HG03175 (cell line): ENCODE results near the gene DAPP1.

ENCODE experiments used
- ATAC-seq: cut with Tn5 transposase; IDR thresholded peaks from one replicate; pipeline ENCODE4 v1.9.1; 2021; ENCODE audit warnings: mild to moderate bottlenecking, moderate library complexity; ENCODE audit not compliant: unreplicated experiment

The DAPP1 gene

GRCh38 chr4:99893839-99894160, 77.2 kb downstream of the DAPP1 start:
- no peak for ATAC-seq

GRCh38 chr4:99894161-99894997, 77.8 kb downstream of the DAPP1 start, which contains the start of gene LAMTOR3:
Gene LAMTOR3 (minus strand): TSS chr4:99894427. CDS start chr4:99893963, 464 bp downstream.
- ATAC-seq: peak; percentile 100

GRCh38 chr4:99894998-99895397, 78.4 kb downstream of the DAPP1 start:
- no peak for ATAC-seq

- ATAC-seq: no peak
These were observed 98.8 kb downstream of the DAPP1 start for GRCh38 chr4:99915449-99915848.

- ATAC-seq: no peak
These were observed 100.9 kb downstream of the DAPP1 start for GRCh38 chr4:99917575-99917974.

- ATAC-seq: no peak
These were observed 102.0 kb downstream of the DAPP1 start for GRCh38 chr4:99918656-99919055.
